ENCODE results near the gene HDGF. TPM values are rescaled to one million over a fixed set of nuclear protein-coding genes. Genes with fewer than 3 reads are reported as not detected.

Gene HDGF
- total RNA-seq, 4 donors from 2014 or later = 147 to 162 (median 148) TPM

- 64 to 77% methylated on average over 1 of the region's 1 CpG for WGBS, 2 donors
- H3K4me3 ChIP-seq (replicated peaks in 1 of 3) = no peak overlapping the region
Measured at GRCh38 chr1:156698995-156699394, 52.5 kb downstream of the HDGF start.

GRCh38 chr1:156697481-156697880, 54.0 kb downstream of the HDGF start:
- TF ChIP-seq POLR2A (IDR thresholded peaks at IDR 0.05) (no peak), CTCF (IDR thresholded peaks at IDR 0.05) (no peak)

More at GRCh38 chr1:156698995-156699394, 52.5 kb downstream of the HDGF start:
- no peak for DNase-seq
- H3K4me1 ChIP-seq = peaks cover 24 to 31% of the 10 kb centered on the region in 2 donors
- intact Hi-C loops (cut with DNase I) = no loop called here
- no peaks in the 10 kb centered on the region for H3K36me3 ChIP-seq
- no peak overlapping the region for H3K27ac ChIP-seq
- TF ChIP-seq CTCF (IDR thresholded peaks at IDR 0.05) (no peak), POLR2A (IDR thresholded peaks at IDR 0.05) (no peak)
- no peaks in the 10 kb centered on the region for H3K27me3 ChIP-seq
- H3K9me3 ChIP-seq = no peaks in the 10 kb centered on the region

GRCh38 chr1:156696755-156697154, 54.7 kb downstream of the HDGF start:
- Histone ChIP-seq H3K36me3 (no peaks in the 10 kb centered on the region), H3K4me1 (peaks cover 34 to 43% of the 10 kb centered on the region in 2 donors), H3K27me3 (no peaks in the 10 kb centered on the region), H3K27ac (peak overlapping the region in 1 of 3 donors; percentile 39), H3K4me3 (replicated peaks in 1 of 3) (no peak overlapping the region), H3K9me3 (no peaks in the 10 kb centered on the region)
- DNase-seq = peak; percentile 41 to 47
- TF ChIP-seq POLR2A (IDR thresholded peaks at IDR 0.05) (no peak), CTCF (IDR thresholded peaks at IDR 0.05) (no peak)
- 52 to 67% methylated on average over 8 of the region's 8 CpGs for WGBS, 2 donors
- intact Hi-C loops (cut with DNase I) = no loop called here

More at GRCh38 chr1:156697481-156697880, 54.0 kb downstream of the HDGF start:
- Histone ChIP-seq H3K27me3 (no peaks in the 10 kb centered on the region), H3K4me1 (peaks cover 26 to 36% of the 10 kb centered on the region in 2 donors), H3K36me3 (no peaks in the 10 kb centered on the region), H3K4me3 (replicated peaks in 1 of 3) (no peak overlapping the region), H3K27ac (peak overlapping the region in 2 of 3 donors; percentile 39 to 40), H3K9me3 (no peaks in the 10 kb centered on the region)
- DNase-seq = peak; percentile 52 to 76
- intact Hi-C loops (cut with DNase I) = no loop called here
- 40 to 44% methylated on average over 8 of the region's 8 CpGs for WGBS, 2 donors

- H3K4me1 ChIP-seq = peaks cover 50 to 63% of the 10 kb centered on the region in 2 donors
- no peaks in the 10 kb centered on the region for H3K9me3 ChIP-seq
- H3K27ac ChIP-seq = peak overlapping the region in 2 of 3 donors; percentile 13 to 82
- no peak for TF ChIP-seq CTCF (IDR thresholded peaks at IDR 0.05)
- no peak for TF ChIP-seq POLR2A (IDR thresholded peaks at IDR 0.05)
- WGBS, 2 donors = 82 to 95% methylated on average over 5 of the region's 5 CpGs
- H3K36me3 ChIP-seq = no peaks in the 10 kb centered on the region
- no peaks in the 10 kb centered on the region for H3K27me3 ChIP-seq
- DNase-seq = no peak
- H3K4me3 ChIP-seq (replicated peaks in 1 of 3) = no peak overlapping the region
- intact Hi-C loops (cut with DNase I) = no loop called here
Measured at GRCh38 chr1:156694690-156694962, 56.8 kb downstream of the HDGF start.

GRCh38 chr1:156693848-156694689, 57.4 kb downstream of the HDGF start:
- intact Hi-C loops (cut with DNase I) = no loop called here
- Histone ChIP-seq H3K9me3 (no peaks in the 10 kb centered on the region), H3K4me3 (replicated peaks in 1 of 3) (no peak overlapping the region), H3K36me3 (no peaks in the 10 kb centered on the region), H3K27ac (peak overlapping the region; percentile 57 to 82 (median 80)), H3K4me1 (peaks cover 50 to 69% of the 10 kb centered on the region in 2 donors), H3K27me3 (no peaks in the 10 kb centered on the region)
- DNase-seq = peak in 1 of 2 donors; percentile 20
- WGBS, 2 donors = 74 to 75% methylated on average over 12 of the region's 12 CpGs
- TF ChIP-seq CTCF (IDR thresholded peaks at IDR 0.05) (no peak), POLR2A (IDR thresholded peaks at IDR 0.05) (no peak)
